ENCODE data around the gene TSFM.

Gene TSFM

DNA sequence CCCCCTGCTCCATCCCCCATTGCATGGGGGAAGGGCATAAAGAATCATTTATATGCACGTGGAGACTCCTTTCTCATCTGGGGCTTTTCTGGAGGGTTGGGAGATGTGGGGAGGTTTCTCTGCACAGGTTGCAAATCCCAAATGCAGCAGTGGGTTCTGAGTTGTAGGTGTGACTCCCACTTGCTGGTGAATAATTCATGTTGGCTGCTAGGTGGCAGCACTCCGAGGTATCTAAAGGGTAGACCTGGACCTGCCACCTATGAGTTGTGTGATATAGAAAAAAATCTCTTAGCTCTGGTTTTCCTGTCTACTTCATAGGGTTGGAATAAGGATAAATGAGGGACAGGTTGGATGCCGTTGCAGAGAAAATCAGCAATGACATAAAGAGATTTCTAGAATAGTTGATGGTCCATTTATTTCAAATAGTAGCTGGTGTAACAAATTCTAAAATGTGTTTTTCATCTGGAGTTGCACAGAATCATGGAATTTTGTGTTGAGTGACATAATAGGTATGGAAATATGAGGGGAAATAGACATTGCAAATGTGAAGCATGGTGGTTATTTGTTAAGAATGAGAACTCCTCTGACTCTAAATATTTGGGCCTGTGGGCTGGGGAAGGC lies 23.1 kb upstream of the TSFM start:
- peak; percentile 34 for DNase-seq
- in situ Hi-C loops (cut with MboI; ENCODE audit: low pct_unique_long_range_greater_than_20kb, low sequenced_read_pairs) = no loop called here

DNA sequence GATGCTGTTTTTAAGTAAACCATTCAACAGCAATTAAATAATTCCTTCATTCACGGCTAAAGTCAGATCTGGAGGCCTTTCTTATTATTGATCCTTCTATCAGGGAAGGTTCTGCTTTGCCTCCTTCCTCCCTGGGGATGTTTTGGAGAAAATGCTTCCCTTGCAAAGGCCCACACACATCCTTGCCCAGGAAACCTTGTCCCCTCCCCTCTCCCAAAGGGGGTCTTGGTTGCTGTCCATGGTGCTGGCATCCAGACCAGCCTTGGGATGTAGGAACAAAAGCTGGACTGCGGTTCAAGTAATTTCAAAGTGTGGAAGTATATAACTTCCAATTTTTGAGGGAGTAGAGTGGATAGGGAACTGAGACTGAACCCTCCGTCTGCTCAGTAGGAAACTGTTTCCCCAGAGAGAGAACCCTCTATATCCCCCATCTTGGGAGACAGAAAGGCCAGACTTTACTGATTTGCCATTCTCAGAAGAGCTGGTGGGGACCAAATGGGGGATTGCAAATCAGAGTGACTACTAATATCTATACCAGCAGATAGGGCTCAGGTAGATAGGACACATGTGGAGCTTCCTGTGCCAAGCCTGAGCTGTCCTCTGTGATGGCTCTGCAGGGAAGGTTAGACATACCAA lies 22.1 kb upstream of the TSFM start:
- in situ Hi-C loops (cut with MboI; ENCODE audit: low pct_unique_long_range_greater_than_20kb, low sequenced_read_pairs) = no loop called here
- DNase-seq = no peak

DNA sequence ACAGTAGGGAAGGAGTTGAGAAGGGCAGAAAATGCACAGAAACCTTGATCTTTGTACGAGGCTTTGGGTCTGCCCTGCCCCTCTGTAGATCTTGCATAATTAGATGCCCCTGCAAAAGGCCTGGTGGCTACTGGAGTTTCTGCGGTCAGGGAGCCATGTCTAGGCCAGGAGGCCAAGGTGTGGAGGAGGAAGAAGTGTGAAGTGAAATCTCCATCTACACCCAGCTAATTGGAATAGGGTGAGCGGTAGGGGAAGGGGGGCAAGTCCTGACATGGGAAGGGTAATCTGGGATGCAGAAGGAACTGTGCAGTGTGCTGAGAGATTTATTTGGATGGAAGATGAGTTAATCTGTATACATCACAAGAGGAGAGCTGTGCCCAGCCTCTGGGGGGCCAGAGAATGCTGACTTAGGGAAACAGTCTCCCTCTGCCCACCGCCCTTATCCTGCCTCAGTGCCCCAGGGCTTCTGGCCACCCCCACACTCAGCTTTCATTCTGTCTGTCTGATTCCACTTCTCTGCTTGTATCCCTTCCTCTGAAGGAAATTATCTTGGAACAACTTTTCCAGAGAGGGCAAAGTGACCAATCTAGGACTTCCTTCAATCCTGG lies 21.1 kb upstream of the TSFM start:
- no peak for DNase-seq
- in situ Hi-C loops (cut with MboI; ENCODE audit: low pct_unique_long_range_greater_than_20kb, low sequenced_read_pairs) = no loop called here

DNA sequence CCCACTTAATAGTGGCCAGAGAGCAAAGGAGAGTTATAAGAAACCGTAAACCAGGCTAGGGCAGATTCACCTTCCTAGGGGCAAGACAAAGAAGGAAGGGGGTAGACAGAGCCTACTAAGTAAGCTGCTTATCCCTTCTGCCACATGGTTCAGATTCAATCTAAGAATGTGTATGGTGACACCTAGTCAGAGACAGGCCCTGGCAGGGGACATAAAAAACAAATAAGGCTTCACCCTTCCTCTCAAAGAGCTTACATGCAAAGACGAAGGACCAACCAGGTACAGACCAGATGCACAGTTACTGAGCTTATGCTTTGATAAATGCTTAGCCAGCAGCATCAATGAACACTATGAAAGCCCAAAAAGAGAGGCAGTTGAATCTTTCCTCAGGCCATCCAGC lies 20.1 kb upstream of the TSFM start:
- no peak for DNase-seq
- in situ Hi-C loops (cut with MboI; ENCODE audit: low pct_unique_long_range_greater_than_20kb, low sequenced_read_pairs) = no loop called here

DNA sequence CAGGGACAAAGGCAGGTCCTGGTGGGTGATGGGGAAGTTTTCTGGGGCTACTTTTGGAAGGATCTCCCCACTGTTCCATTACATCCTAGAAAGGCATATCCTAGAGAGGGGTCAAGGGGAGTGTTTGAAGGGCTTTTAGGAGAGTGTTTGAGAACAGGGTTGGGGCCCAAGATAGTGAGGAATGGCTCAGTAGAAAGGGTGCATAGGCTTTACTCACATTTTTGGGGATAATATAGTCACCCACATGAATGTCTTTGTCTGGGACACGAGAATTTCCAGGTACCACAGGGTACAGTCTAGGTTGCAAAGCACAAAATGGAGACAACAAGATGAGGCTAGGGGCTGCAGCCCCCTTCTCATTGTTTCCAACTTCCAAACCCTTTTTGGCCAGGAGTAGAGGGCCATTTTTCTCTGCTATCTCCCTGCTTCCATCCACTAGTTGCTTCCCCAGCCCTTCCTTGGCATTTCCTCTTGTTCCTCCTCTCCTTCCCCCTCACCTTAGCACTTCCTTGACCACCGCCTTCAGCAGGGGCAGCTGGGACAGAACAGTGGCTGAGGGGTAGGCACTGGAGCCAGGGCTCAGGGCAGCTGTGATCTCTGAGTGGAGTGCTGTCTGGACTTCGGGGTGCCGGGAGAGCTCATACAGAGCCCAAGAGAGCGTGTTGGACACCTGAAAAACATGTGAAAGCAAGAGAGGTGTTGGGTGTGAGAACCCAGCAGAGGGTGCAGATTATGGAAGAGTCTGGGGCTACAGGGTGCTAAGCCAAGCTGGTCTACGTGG lies 18.5 kb upstream of the TSFM start:
- in situ Hi-C loops (cut with MboI; ENCODE audit: low pct_unique_long_range_greater_than_20kb, low sequenced_read_pairs) = no loop called here
- DNase-seq = no peak

DNA sequence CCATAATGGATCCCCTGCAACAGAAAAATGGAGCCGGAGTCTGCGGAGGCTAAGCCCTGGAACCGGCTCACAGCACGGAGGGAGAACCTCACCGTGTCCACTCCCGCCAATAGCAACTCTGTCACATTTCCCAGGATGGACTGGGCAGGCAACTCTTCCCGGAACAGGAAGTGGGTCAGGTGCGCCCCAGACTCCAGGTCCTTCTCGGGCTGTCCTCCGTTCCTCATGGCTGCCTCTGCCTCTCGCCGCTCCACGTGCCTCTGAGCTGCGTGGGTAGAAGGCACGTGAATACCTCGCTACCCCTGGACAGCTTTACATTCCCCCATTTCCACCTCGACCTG lies 18.0 kb upstream of the TSFM start:
- in situ Hi-C loops (cut with MboI; ENCODE audit: low pct_unique_long_range_greater_than_20kb, low sequenced_read_pairs) = no loop called here
- DNase-seq = no peak

DNA sequence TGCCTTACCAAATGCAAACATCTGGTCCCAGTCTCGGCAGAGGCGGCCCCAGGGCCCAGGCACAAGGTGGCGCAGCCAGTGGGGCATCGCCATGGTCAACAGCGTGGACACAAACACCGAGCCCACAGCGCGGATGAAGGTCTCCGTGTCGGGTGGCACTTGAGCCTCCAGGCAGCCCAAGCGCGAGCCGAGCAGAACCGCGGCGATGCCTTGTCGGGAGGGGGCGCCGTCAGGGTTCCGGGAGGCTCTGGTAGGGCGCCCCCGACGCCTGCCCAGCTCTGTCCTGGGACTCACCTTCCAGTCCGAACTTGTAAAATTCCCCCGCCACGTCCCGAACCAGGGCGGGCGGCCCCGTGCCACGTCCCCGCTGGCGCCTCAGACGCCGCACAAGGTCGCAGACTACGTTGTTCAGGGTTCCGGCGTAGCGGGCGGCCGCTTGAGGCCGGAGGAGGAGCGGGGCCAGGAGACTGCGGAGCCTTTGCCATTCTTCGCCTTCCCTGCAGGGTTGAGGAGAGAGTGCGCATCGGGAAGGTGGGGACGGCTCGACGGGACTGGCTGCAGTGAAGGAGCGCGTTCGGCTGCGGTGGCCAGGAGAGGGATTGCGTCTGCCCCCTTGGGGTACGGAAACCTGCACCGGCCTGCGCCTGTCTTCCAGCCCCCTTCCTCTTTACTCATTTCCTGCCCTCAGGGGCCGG lies 17.4 kb upstream of the TSFM start:
- DNase-seq = peak; percentile 45
- in situ Hi-C loops (cut with MboI; ENCODE audit: low pct_unique_long_range_greater_than_20kb, low sequenced_read_pairs) = no loop called here

DNA sequence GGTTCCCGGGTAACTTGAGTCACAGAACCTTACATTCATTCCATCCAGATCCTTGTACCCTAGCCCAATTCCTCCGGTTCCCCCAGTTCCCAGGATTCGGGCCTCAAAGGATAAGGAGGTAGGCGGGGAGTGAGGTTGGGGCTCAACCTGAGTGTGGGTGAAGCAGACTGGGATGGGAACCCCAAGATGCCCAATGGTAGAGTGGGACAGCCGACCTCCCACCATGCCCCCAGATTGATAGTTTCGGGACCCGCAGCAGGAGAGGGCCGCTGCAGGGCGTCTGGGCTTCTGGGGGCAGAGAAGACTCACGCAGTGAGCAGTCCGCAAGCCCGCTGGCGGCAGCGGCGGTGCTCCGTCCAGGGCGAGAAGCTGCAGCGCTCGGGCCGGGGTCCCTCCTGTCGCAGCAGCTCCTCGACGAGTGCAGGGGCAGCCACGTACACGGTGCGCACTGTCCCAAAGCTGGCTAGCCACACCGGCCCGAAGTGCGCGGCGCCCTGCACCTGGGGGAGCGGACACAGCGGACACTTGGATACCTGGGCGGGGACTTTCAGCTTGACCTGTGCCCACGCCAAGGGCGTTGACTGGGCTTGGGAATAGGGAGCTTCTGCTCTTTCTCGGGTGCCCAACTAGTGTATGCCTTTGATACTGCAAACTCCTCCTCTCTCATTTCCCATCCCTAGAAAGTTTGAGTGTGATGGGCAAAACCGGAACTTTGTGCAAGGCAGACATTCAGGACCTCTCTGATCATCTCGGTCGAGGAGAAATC lies 16.7 kb upstream of the TSFM start:
- in situ Hi-C loops (cut with MboI; ENCODE audit: low pct_unique_long_range_greater_than_20kb, low sequenced_read_pairs) = no loop called here
- no peak for DNase-seq

DNA sequence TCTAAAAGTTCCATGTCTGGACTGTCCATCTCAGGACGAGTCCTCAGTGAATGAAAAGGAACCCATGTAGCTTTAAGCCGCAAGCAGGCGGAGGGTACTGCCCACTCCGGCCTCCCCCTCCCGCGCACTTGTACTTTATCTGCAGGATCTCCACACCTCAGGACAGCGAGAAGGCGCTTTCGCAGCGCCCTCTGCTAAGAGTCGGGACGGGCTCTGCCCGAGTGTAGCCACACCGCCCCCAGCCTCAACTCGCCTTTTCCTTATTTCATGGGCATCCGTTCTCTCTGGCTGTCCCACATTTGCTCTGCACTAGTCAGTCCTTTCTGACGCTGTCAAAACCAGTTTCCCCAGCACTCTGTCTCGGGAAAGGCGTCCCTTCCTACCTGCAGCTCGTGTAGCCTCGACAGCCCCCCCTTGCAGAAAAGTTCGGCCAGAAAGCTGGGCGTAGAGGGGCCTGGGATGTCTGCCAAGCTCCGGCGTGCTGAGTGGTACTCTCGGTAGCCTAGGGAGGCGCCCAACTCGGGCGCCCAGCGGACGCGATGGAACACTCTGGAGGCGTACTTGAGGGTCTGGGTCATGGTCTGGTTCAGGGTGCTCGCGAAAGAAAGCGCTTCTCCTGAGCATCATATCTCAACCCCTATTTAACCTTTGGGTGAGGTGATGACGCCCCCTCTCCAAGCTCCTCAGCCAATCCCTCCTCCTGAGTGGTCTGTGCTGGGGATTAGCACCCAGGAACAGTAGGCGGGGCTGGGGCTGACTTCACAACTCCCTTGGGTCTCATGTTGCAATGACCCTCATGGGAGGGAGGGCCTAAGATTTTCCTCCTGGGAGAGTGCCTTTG lies 15.9 kb upstream of the TSFM start, which contains the start of gene CYP27B1:
CYP27B1 (minus strand) TSS at position 615 of the 841 bp plus-strand sequence; CDS start at position 578, 37 bp downstream.
- no peak for DNase-seq
- in situ Hi-C loops (cut with MboI; ENCODE audit: low pct_unique_long_range_greater_than_20kb, low sequenced_read_pairs) = no loop called here

DNA sequence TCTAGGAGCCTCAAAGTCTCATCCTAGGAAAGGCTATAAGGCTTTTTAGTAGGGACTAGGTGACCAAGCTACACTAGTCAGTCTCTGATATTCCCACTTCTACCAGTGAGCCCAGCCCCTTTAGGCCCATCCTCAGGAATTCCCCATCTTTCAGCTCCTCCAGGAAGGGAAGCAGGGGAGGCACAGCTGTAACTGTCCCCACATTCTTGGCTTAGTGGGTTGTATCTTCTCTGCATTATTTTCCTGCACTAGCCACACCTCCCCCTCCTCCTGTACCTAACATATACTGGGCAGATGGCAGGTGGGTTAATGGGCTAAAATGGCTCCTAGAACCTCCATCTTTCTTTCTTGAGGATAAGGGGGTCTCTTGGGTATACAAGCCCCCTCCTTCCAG lies 15.3 kb upstream of the TSFM start:
- DNase-seq = no peak
- in situ Hi-C loops (cut with MboI; ENCODE audit: low pct_unique_long_range_greater_than_20kb, low sequenced_read_pairs) = no loop called here

DNA sequence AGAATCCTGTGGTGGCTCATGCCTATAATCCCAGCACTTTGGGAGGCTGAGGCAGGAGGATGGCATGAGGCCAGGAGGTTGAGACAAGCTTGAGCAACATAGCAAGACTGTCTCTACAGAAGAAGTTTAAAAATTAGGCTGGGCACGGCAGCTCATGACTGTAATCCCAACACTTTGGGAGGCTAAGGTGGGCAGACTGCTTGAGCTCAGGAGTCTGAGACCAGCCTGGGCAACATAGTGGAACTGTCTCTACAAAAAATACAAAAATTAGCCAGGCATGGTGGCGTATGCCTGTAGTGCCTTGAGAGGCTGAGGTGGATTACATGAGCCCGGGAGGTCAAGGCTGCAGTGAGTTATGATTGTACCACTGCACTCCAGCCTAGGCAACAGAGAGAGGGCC lies 14.7 kb upstream of the TSFM start:
- DNase-seq = no peak
- in situ Hi-C loops (cut with MboI; ENCODE audit: low pct_unique_long_range_greater_than_20kb, low sequenced_read_pairs) = no loop called here

DNA sequence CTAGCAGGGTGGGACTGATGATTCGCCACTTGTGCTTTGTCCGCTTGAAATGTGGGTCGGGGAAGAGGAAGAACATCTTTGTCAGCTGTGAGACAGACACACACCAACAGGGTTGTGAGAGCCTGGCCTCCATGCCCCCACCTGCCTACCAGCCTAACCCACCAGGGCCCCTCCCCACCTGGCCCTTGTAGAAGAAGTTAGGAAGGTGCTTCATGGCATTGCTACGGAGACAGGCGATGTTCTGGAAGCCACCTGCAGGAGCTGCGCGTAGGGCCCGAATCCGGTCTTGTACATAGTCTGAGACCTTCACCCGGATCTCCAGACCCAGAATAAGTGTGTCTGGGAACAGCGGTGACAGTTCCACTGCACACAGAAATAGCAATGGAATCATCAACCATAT lies 13.0 kb upstream of the TSFM start:
- DNase-seq = no peak
- in situ Hi-C loops (cut with MboI; ENCODE audit: low pct_unique_long_range_greater_than_20kb, low sequenced_read_pairs) = no loop called here

DNA sequence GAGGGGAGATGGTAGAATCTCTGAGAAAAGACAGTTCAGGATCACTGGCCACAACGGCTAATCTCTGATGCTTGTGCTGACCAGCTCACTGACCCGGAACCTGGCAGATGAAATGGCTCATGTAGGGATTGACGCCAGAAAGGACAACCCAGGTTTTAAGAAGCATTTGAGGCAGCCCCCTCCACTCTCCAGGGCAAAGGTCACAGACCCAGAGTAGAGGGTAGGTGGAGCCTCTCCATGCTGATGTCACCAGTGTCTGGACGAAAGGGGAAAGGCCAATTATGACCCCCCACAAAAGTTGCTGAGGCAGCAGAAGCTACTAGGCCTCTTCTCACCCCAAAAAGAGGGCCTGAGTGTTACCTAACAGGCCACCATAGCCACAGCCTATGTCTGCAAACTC lies 11.9 kb upstream of the TSFM start:
- no peak for DNase-seq
- in situ Hi-C loops (cut with MboI; ENCODE audit: low pct_unique_long_range_greater_than_20kb, low sequenced_read_pairs) = no loop called here

DNA sequence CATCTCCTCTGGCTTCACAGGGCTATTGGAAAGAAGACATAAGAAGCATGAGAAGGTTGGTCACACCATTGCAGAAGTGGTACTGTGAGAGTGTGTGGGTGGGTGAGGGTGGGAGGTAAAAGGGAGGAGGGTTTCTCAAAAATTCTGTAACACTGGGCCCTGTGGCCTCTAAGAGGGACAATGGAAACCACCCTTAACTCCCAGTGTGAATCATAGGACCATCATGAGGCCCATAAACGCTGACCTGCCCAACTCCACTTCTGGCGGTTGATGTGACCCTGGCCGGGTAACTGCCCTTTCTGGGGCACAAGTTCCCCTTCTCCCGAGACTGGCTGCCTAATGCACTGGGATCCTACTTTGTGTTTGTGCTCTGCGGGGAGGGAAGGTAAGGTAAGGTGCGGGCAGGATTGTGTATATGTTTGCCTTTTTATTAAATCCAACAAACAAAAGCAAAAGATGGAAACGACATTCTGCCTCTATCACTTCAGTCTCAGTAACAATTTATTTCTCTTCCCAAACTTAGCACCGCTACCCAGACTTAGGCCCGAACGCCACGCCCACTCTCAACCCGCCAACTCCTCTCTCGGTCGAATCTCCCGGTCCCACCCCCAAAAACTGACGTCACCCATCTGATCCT lies 11.2 kb upstream of the TSFM start:
- DNase-seq = peak; percentile 97
- in situ Hi-C loops (cut with MboI; ENCODE audit: low pct_unique_long_range_greater_than_20kb, low sequenced_read_pairs) = no loop called here

DNA sequence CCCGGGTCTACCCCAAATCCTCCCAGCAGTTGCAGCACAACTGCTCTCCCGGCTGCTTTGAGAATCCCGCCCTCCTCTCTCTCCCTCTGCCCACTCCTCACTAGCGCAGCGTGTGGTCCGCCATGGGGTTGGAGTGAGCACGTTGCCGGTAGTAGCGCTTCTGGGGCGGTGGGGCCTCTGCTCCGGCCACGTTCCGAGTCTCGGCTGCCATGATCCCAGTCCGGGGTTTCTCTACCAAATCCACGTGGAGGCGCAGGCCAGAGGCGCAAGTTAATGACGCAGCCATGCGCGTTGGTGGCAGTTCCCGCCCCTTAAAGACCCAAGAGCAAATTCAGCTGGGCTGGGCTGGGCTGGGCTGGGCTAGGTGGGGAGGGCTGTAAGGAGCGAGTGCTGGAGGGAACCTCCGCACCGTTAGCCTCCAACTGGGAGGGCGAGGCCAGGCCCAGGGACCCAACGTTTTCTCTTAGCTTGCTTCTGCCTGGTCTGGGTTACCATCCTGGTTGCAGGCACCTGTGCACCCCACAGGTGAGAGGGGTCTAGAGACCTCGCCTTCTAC lies 10.6 kb upstream of the TSFM start, which contains the start of gene METTL1:
METTL1 (minus strand) TSS at position 233 of the 556 bp plus-strand sequence; CDS start at position 211, 22 bp downstream.
- DNase-seq = peak; percentile 98

DNA sequence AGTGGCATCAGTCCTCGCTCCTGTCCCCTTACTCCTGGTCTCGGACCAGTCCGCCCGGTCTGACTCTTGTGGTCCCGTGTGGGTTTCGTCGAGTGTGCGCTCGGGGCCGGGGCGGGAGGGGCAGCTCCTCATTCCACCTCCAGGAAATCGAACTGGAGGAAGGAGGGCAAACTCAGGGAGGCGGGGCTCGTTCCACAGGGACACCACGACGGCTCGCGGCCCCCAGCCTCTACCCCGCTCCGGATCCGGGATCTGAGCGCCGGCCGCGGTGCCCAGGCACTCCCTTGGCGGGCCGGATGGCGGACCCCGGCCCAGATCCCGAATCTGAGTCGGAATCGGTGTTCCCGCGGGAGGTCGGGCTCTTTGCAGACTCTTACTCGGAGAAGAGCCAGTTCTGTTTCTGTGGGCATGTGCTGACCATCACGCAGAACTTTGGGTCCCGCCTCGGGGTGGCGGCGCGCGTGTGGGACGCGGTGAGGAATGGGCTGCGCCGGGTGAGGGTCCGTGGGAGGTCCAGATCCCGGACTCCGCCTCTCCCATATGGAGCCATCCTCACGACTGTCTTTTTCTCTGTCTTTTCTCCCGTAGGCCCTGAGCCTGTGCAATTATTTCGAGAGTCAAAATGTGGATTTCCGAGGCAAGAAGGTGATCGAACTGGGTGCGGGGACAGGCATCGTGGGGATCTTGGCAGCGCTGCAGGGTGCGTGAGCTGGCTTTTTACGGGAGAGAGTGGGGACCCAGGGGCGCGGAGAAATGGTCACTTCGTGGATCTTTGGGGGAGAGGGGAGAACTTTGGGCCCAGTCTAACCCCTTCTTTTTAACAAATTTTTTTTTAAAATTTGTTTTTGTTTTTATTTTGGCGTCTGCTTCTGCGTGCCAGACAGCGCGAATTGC lies 9.9 kb upstream of the TSFM start, which contains the start of gene EEF1AKMT3:
EEF1AKMT3 (plus strand) TSS at position 186 of the 894 bp plus-strand sequence; CDS start at position 297, 111 bp downstream.
- no peak for DNase-seq
- in situ Hi-C loops (cut with MboI; ENCODE audit: low pct_unique_long_range_greater_than_20kb, low sequenced_read_pairs) = no loop called here

More for the DNA sequence above, 10.6 kb upstream of the TSFM start, which contains the start of gene METTL1:
- in situ Hi-C loops (cut with MboI; ENCODE audit: low pct_unique_long_range_greater_than_20kb, low sequenced_read_pairs) = no loop called here
